C4-2B (cell line): Measurements from ENCODE around the gene THADA.

Source experiments
- CTCF ChIP-seq: fragments of 450-650 bp; conservative IDR thresholded peaks from 2 replicates; pipeline ENCODE4 v1.5.1; 2017; ENCODE audit warnings: mild to moderate bottlenecking
- ZFX ChIP-seq: fragments of 450-650 bp; IDR thresholded peaks from 2 replicates; pipeline ENCODE4 v1.6.1; 2017

DNA sequence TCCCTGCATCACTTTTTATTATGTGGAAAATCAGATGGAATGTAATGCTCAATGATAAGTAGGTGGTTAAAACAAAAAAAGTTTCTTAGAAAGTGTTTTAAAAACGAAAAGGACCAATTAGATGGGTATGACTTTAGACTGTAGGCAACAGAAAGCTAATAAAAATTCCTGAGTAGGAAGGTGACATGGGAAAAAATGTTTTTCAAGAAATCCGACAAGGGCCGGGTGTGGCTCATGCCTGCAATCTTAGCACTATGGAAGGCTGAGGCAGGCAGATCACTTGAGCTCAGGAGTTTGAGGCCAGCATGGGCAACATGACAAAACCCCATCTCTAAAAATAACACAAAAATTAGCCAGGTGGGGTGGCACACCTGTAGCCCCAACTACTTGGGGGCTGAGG is 126.1 kb downstream of the THADA start:
- TF ChIP-seq CTCF (no peak), ZFX (no peak)
